OCI-LY7 (cell line): Measurements from ENCODE around the gene FGD5. TPM values are rescaled to one million over a fixed set of nuclear protein-coding genes. Genes with fewer than 3 reads are reported as not detected.

ENCODE experiments used
- BruUV-seq: library from RNA; stranded (reverse); fragments of 400-500 nt; replicated peaks from 2 replicates; lab custom pipeline; 2021; lab: Mats Ljungman, UMichigan
- CTCF ChIA-PET: fragments of 300-600 bp; sonication (Branson Sonifier 250); formaldehyde crosslinking; loops from one replicate; lab custom pipeline; 2022; ENCODE audit warnings: antibody characterized with exemption; ENCODE audit not compliant: unreplicated experiment; lab: Charles Lee
- POLR2A ChIA-PET: fragments of 300-600 bp; sonication (Branson Sonifier 250); formaldehyde crosslinking; loops from one replicate; lab custom pipeline; 2022; ENCODE audit warnings: antibody characterized with exemption; lab: Charles Lee
- DNase-seq: peaks from one replicate; pipeline ENCODE4 v3.0.0-alpha.2; 2015; ENCODE audit warnings: low spot score
- H2AFZ ChIP-seq: fragments of 200-600 bp; sonication (generic), shearing (Covaris generic); 2 replicates; pipeline ENCODE4 v1.6.1; 2014; ENCODE audit warnings: mild to moderate bottlenecking, antibody characterized with exemption, low read length, moderate library complexity
- H3K27ac ChIP-seq: fragments of 200-600 bp; sonication (generic); 2 replicates; pipeline ENCODE4 v1.5.1; 2014; ENCODE audit warnings: mixed run types, low read depth, mild to moderate bottlenecking, moderate library complexity, low read length, inconsistent platforms; ENCODE audit not compliant: poor library complexity, severe bottlenecking
- H3K36me3 ChIP-seq: fragments of 200-600 bp; sonication (generic); 2 replicates; pipeline ENCODE4 v1.6.1; 2014; ENCODE audit warnings: mild to moderate bottlenecking, antibody characterized with exemption, low read length, moderate library complexity, mixed read lengths; ENCODE audit not compliant: insufficient read depth
- H3K4me1 ChIP-seq: fragments of 200-600 bp; sonication (generic); 2 replicates; pipeline ENCODE4 v1.5.1; 2014; ENCODE audit warnings: mild to moderate bottlenecking, low read length; ENCODE audit not compliant: insufficient read depth, poor library complexity, severe bottlenecking
- H3K4me2 ChIP-seq: fragments of 200-600 bp; sonication (generic); 2 replicates; pipeline ENCODE4 v1.6.1; 2014; ENCODE audit warnings: mild to moderate bottlenecking, low read length
- H3K4me3 ChIP-seq: fragments of 200-600 bp; sonication (generic); 2 replicates; pipeline ENCODE4 v1.5.1; 2014; ENCODE audit warnings: mild to moderate bottlenecking, low read depth, low read length; ENCODE audit not compliant: poor library complexity, severe bottlenecking
- H3K79me2 ChIP-seq: fragments of 200-600 bp; sonication (generic); 2 replicates; pipeline ENCODE4 v1.6.1; 2016; ENCODE audit warnings: low read depth, mild to moderate bottlenecking, low read length, moderate library complexity, mixed read lengths; ENCODE audit not compliant: insufficient read depth
- H3K9me2 ChIP-seq: fragments of 200-600 bp; sonication (generic); 2 replicates; pipeline ENCODE4 v1.6.1; 2016; ENCODE audit warnings: mild to moderate bottlenecking, low read length, mixed read lengths; ENCODE audit not compliant: insufficient read depth
- H3K9me3 ChIP-seq: fragments of 200-600 bp; sonication (generic); 2 replicates; pipeline ENCODE4 v1.6.1; 2014; ENCODE audit warnings: mild to moderate bottlenecking, mixed run types, low read length, mixed read lengths
- H4K20me1 ChIP-seq: fragments of 200-600 bp; sonication (generic); 2 replicates; pipeline ENCODE4 v1.6.1; 2014; ENCODE audit warnings: mild to moderate bottlenecking, antibody characterized with exemption, low read length, moderate library complexity, mixed read lengths; ENCODE audit not compliant: insufficient read depth
- EZH2phosphoT487 ChIP-seq: fragments of 200-600 bp; sonication (generic); IDR thresholded peaks from 2 replicates; pipeline ENCODE4 v1.6.1; 2018; ENCODE audit warnings: low read depth, borderline replicate concordance, mild to moderate bottlenecking, mixed run types, antibody characterized with exemption, low read length, moderate library complexity, mixed read lengths
- intact Hi-C: fragments of 100-400 bp; cut with micrococcal nuclease; formaldehyde crosslinking; loops from one replicate; pipeline ENCODE4 v1.10.0; 2022; ENCODE audit not compliant: unreplicated experiment
- total RNA-seq, 2 experiments: library from RNA; depleted of rRNA in 1 of 2; stranded (reverse); fragments of >200 nt in 1 of 2; shearing (Covaris generic) in 1 of 2; gene quantifications; 2 replicates each; pipeline ENCODE4 v1.2.3, GENCODE V29; 2014 to 2022
- TF ChIP-seq, protein P1 (sequence below): fragments of 200-600 bp; sonication (generic); conservative IDR thresholded peaks from 2 replicates; pipeline ENCODE4 v1.5.1; 2014; ENCODE audit warnings: mild to moderate bottlenecking, antibody characterized with exemption, low read length, moderate library complexity, mixed read lengths

FGD5 gene
- total RNA-seq, 2 experiments from 2014 or later, result 0.09 to 0.21 TPM

DNA sequence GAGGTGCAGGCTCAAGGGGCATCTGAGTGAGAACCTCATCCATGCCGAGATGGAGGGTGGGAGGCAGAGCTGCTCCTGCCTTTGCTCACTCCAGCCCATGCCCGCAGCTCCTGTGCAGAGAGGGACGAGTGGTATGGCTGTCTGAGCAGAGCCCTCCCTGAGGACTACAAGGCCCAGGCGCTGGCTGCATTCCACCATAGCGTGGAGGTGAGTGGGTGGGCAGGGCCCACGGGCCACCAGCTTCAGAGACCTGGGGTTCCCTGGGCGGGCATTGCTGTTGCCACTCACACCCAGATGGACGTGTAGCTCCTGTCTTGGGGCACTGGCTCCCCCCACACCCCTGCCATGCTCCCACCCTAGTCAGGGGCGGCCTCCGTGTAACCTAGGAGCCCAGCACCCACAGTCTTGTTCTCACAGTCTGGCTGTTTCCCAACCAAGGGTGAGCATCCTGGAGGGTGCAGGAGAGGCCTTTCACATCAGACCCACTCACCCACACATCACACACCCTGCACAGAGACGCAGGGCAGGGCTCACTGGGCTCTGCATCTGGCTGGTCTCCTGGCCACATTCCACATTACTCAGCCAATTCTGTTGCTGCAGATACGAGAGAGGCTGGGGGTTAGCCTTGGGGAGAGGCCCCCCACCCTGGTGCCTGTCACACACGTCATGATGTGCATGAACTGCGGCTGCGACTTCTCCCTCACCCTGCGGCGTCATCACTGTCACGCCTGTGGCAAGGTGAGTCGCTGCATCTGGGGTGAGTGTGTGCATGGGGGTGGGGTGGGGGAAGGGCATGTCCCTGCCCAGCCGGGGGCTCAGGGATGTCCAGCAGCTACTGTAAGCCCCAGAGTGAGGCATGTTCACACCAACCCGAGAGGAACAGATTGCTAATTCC, 103.3 kb downstream of the FGD5 start:
- TF ChIP-seq EZH2phosphoT487, result no peak
- TF ChIP-seq, protein P1, sequence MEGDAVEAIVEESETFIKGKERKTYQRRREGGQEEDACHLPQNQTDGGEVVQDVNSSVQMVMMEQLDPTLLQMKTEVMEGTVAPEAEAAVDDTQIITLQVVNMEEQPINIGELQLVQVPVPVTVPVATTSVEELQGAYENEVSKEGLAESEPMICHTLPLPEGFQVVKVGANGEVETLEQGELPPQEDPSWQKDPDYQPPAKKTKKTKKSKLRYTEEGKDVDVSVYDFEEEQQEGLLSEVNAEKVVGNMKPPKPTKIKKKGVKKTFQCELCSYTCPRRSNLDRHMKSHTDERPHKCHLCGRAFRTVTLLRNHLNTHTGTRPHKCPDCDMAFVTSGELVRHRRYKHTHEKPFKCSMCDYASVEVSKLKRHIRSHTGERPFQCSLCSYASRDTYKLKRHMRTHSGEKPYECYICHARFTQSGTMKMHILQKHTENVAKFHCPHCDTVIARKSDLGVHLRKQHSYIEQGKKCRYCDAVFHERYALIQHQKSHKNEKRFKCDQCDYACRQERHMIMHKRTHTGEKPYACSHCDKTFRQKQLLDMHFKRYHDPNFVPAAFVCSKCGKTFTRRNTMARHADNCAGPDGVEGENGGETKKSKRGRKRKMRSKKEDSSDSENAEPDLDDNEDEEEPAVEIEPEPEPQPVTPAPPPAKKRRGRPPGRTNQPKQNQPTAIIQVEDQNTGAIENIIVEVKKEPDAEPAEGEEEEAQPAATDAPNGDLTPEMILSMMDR, result no peak
- Histone ChIP-seq H3K36me3 (no peaks in the 10 kb centered on the region), H3K4me1 (no peaks in the 10 kb centered on the region), H3K27ac (no peak overlapping the region), H2AFZ (no peak overlapping the region), H3K79me2 (no peaks in the 10 kb centered on the region), H3K9me3 (no peaks in the 10 kb centered on the region), H3K4me3 (no peak overlapping the region), H3K4me2 (no peak overlapping the region), H3K9me2 (no peaks in the 10 kb centered on the region), H4K20me1 (no peaks in the 10 kb centered on the region)
- DNase-seq, result no peak
- BruUV-seq, result no TSS peak
- intact Hi-C loops, result loop anchor here (1.0 to 5.0 kb wide), 5 partner anchors 131 to 660 kb away; no protein-coding TSS in a partner anchor
- ChIA-PET CTCF (interaction anchor here (0.7 to 1.1 kb wide), 4 partner anchors 11 to 141 kb away, joined by 3 to 4 read pairs (median 4); no protein-coding TSS in a partner anchor), POLR2A (interaction anchor here (0.5 to 0.6 kb wide), 3 partner anchors 12 to 273 kb away, joined by 3 read pairs; no protein-coding TSS in a partner anchor)

DNA sequence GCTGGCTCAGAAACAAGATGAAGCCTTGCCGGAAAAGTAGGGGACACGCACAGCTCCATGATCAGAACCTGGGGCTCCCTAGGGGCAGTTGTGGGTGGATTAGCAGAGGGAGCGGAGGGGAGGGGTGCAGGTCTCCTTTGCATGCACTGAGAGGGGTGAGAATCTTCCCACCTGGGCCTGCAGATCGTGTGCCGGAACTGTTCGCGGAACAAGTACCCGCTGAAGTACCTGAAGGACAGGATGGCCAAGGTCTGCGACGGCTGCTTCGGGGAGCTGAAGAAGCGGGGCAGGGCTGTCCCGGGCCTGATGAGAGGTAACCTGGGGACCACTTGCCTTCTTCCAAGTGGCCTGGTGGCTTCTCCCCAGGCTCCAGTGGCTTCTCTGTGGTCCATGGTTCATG, 104.1 kb downstream of the FGD5 start:
- no peak overlapping the region for H2AFZ ChIP-seq
- H3K9me3 ChIP-seq, result no peaks in the 10 kb centered on the region
- H3K79me2 ChIP-seq, result no peaks in the 10 kb centered on the region
- H4K20me1 ChIP-seq, result no peaks in the 10 kb centered on the region
- H3K4me1 ChIP-seq, result no peaks in the 10 kb centered on the region
- H3K27ac ChIP-seq, result no peak overlapping the region
- no peak overlapping the region for H3K4me2 ChIP-seq
- no peaks in the 10 kb centered on the region for H3K36me3 ChIP-seq
- POLR2A ChIA-PET, result interaction anchor here (0.6 kb wide), 1 partner anchor 13 kb away, joined by 3 read pairs; no protein-coding TSS in a partner anchor
- DNase-seq, result no peak
- CTCF ChIA-PET, result interaction anchor here (1.0 kb wide), 1 partner anchor 141 kb away, joined by 4 read pairs; no protein-coding TSS in a partner anchor
- intact Hi-C loops, result loop anchor here (5.0 kb wide), 1 partner anchor 661 kb away; no protein-coding TSS in a partner anchor
- no peak overlapping the region for H3K4me3 ChIP-seq
- no peaks in the 10 kb centered on the region for H3K9me2 ChIP-seq
- TF ChIP-seq EZH2phosphoT487, result no peak
- TF ChIP-seq, protein P1, result no peak
- no TSS peak for BruUV-seq
